SK-N-SH (cell line): ENCODE results near the gene PRDM15. TPM values are rescaled to one million over a fixed set of nuclear protein-coding genes. Genes with fewer than 3 reads are reported as not detected.

ENCODE experiments used
- CTCF ChIA-PET: fragments of 300-600, 350-600 bp; formaldehyde crosslinking; extraction: SDS; loops from one replicate; lab custom pipeline; 2021; lab: Yijun Ruan, JAX
- POLR2A ChIA-PET: fragments of 350-600 bp; sonication (Branson Sonifier 250); formaldehyde crosslinking; extraction: SDS; loops from one replicate; lab custom pipeline; 2020; ENCODE audit warnings: antibody characterized with exemption, inconsistent platforms; lab: Yijun Ruan, JAX
- DNase-seq: peaks from one replicate; pipeline ENCODE4 v3.0.0; 2012
- H2AFZ ChIP-seq: fragments of 200-600 bp; sonication (generic); 2 replicates; pipeline ENCODE4 v1.8.1; 2016; ENCODE audit warnings: antibody characterized with exemption, mild to moderate bottlenecking, low read depth
- H3F3A ChIP-seq: fragments of 200-600 bp; sonication (generic); replicated peaks from 2 replicates; pipeline ENCODE3; 2016; ENCODE audit warnings: antibody characterized with exemption, mild to moderate bottlenecking; ENCODE audit not compliant: insufficient read depth
- H3K27ac ChIP-seq, 2 experiments: fragments of 200-500 bp in 1 of 2; fragments of 200-600 bp in 1 of 2; sonication (Bioruptor generic) in 1 of 2; sonication (generic), shearing (Covaris generic) in 1 of 2; 2 replicates each; pipeline versions ENCODE4 v1.5.1 to v1.6.1; 2014 to 2016; ENCODE audit warnings: low read depth in 2 of 2, inconsistent platforms in 1 of 2, low read length in 1 of 2, mild to moderate bottlenecking in 1 of 2, mixed read lengths in 1 of 2
- H3K27me3 ChIP-seq: fragments of 200-600 bp; sonication (generic), shearing (Covaris generic); 2 replicates; pipeline ENCODE4 v1.6.1; 2016; ENCODE audit warnings: mixed run types; ENCODE audit not compliant: insufficient read depth
- H3K36me3 ChIP-seq, 2 experiments: fragments of 200-500 bp in 1 of 2; fragments of 200-600 bp in 1 of 2; sonication (Bioruptor generic) in 1 of 2; sonication (generic) in 1 of 2; replicated peaks in 1 of 2; 2 replicates each; pipeline versions ENCODE3 to v1.5.1; 2014 to 2016; ENCODE audit warnings: low read length in 1 of 2, mild to moderate bottlenecking in 1 of 2; ENCODE audit not compliant: insufficient read depth in 2 of 2, control insufficient read depth in 1 of 2
- H3K4me1 ChIP-seq, 2 experiments: fragments of 200-500 bp in 1 of 2; fragments of 200-600 bp in 1 of 2; sonication (Bioruptor generic) in 1 of 2; sonication (generic), shearing (Covaris generic) in 1 of 2; 2 replicates each; pipeline versions ENCODE4 v1.5.1 to v1.6.1; 2014 to 2016; ENCODE audit warnings: low read depth in 1 of 2, low read length in 1 of 2, mixed run types in 1 of 2; ENCODE audit not compliant: insufficient read depth in 2 of 2, control insufficient read depth in 1 of 2
- H3K4me2 ChIP-seq: fragments of 200-600 bp; sonication (generic), shearing (Covaris generic); 2 replicates; pipeline ENCODE4 v1.6.1; 2017; ENCODE audit warnings: mixed run types
- H3K4me3 ChIP-seq, 2 experiments: fragments of 200-500 bp in 1 of 2; fragments of 200-600 bp in 1 of 2; sonication (Bioruptor generic) in 1 of 2; sonication (generic), shearing (Covaris generic) in 1 of 2; 2 replicates each; pipeline versions ENCODE4 v1.5.1 to v1.8.1; 2014 to 2016; ENCODE audit warnings: low read depth in 2 of 2, inconsistent platforms in 1 of 2, low read length in 1 of 2, mild to moderate bottlenecking in 1 of 2, mixed read lengths in 1 of 2, moderate library complexity in 1 of 2
- H3K79me2 ChIP-seq: fragments of 200-600 bp; sonication (generic); 2 replicates; pipeline ENCODE4 v1.8.1; 2017; ENCODE audit warnings: mild to moderate bottlenecking; ENCODE audit not compliant: insufficient read depth
- H3K9ac ChIP-seq: fragments of 200-600 bp; sonication (generic); 2 replicates; pipeline ENCODE4 v1.6.1; 2017; ENCODE audit warnings: mixed run types
- H3K9me2 ChIP-seq: fragments of 200-600 bp; sonication (generic); 2 replicates; pipeline ENCODE4 v1.6.1; 2017; ENCODE audit warnings: mixed run types
- H3K9me3 ChIP-seq: fragments of 200-600 bp; sonication (generic); 2 replicates; pipeline ENCODE4 v1.6.1; 2017; ENCODE audit warnings: mixed run types, mild to moderate bottlenecking, moderate library complexity
- H4K20me1 ChIP-seq: fragments of 200-600 bp; sonication (generic); 2 replicates; pipeline ENCODE4 v1.6.1; 2017; ENCODE audit warnings: mild to moderate bottlenecking, mixed run types; ENCODE audit not compliant: insufficient read depth
- CHD2 ChIP-seq: fragments of 150-350 bp; IDR thresholded peaks from 2 replicates; pipeline ENCODE4 v1.6.1; 2018; ENCODE audit warnings: low read length; ENCODE audit not compliant: partially characterized antibody
- ELF1 ChIP-seq: IDR thresholded peaks from 2 replicates; pipeline ENCODE4 v1.4.0; 2012
- FOXM1 ChIP-seq: IDR thresholded peaks from 2 replicates; pipeline ENCODE4 v1.4.0; 2012; ENCODE audit warnings: low read depth, mild to moderate bottlenecking
- GABPA ChIP-seq: IDR thresholded peaks from 2 replicates; pipeline ENCODE4 v1.4.0; 2012; ENCODE audit warnings: low read depth, mild to moderate bottlenecking
- IRF3 ChIP-seq: fragments of 150-350 bp; IDR thresholded peaks from 2 replicates; pipeline ENCODE4 v1.6.1; 2016; ENCODE audit warnings: mild to moderate bottlenecking, low read depth, low read length
- MEF2A ChIP-seq: IDR thresholded peaks from 2 replicates; pipeline ENCODE4 v1.4.0; 2012; ENCODE audit warnings: low read depth, borderline replicate concordance
- MXI1 ChIP-seq: IDR thresholded peaks from 2 replicates; pipeline ENCODE4 v1.6.1; 2012; ENCODE audit warnings: mild to moderate bottlenecking, low read depth, low read length, improper control_type of control experiment
- PBX3 ChIP-seq: IDR thresholded peaks from 2 replicates; pipeline ENCODE4; 2012
- POLR2AphosphoS5 ChIP-seq: IDR thresholded peaks from 2 replicates; pipeline ENCODE4 v1.6.1; 2012; ENCODE audit warnings: low read depth, low read length
- SMC3 ChIP-seq: IDR thresholded peaks from 2 replicates; pipeline ENCODE4 v1.6.1; 2012; ENCODE audit warnings: low read depth, low read length, improper control_type of control experiment
- TAF1 ChIP-seq: IDR thresholded peaks from 2 replicates; pipeline ENCODE4 v1.6.1; 2012; ENCODE audit warnings: low read depth, mild to moderate bottlenecking, low read length, moderate library complexity, borderline replicate concordance
- TEAD4 ChIP-seq: IDR thresholded peaks from 2 replicates; pipeline ENCODE4 v1.4.0; 2012; ENCODE audit warnings: mild to moderate bottlenecking, borderline replicate concordance; ENCODE audit not compliant: insufficient read depth
- WGBS: methylation state at CpG from one replicate; pipeline ENCODE4 v1.1.6; 2017; ENCODE audit warnings: low lambda C conversion rate; 5-methylcytosine and 5-hydroxymethylcytosine counted together
- polyA plus RNA-seq, 3 experiments: library from polyadenylated mRNA; depleted of rRNA; stranded (reverse); fragments of >200 nt; gene quantifications; 2 replicates each; pipeline ENCODE4 v1.2.3, GENCODE V29; 2012
- TF ChIP-seq, protein P1 (sequence below): IDR thresholded peaks from 2 replicates; pipeline ENCODE4 v1.4.0; 2012; ENCODE audit warnings: low read depth, borderline replicate concordance

Gene PRDM15
- polyA plus RNA-seq, 1 of the 3 experiments (the other 2 are of a cell fraction): 7.0 TPM

DNA sequence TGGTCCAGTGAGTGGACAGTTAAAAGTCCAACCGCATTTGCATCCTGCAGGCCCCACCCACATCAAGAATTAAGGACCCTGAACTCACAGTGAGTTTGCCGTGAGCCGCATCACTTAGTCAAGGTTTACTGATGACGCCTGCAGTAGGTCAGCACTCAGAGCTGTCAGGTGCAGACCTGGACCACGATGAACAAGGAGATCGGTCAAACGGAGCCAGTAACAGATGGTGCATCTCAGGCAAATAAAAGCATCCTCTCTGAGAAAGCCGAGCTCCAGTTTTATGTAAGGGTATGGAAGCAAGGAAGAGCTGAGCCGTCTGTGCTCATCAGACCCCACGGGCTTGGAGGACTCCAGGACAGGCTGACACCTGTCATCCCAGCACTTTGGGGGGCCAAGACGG, 4.5 kb downstream of the PRDM15 start:
- Histone ChIP-seq H3K9me2 (no peaks in the 10 kb centered on the region), H2AFZ (no peak overlapping the region), H3K4me2 (no peak overlapping the region), H3K27ac (no peak overlapping the region), H3K79me2 (peaks cover 24% of the 10 kb centered on the region; the same call in 1 of the 2 replicates), H3K36me3 (no peaks in the 10 kb centered on the region), H3F3A (peaks cover 4% of the 10 kb centered on the region), H3K9me3 (no peaks in the 10 kb centered on the region), H3K9ac (no peak overlapping the region), H4K20me1 (no peaks in the 10 kb centered on the region), H3K4me3 (no peak overlapping the region), H3K4me1 (peaks cover 0 to 25% of the 10 kb centered on the region in 2 experiments; a peak in 3 of 4 replicates), H3K27me3 (no peaks in the 10 kb centered on the region)
- no peak for TF ChIP-seq CHD2
- TF ChIP-seq, protein P1, sequence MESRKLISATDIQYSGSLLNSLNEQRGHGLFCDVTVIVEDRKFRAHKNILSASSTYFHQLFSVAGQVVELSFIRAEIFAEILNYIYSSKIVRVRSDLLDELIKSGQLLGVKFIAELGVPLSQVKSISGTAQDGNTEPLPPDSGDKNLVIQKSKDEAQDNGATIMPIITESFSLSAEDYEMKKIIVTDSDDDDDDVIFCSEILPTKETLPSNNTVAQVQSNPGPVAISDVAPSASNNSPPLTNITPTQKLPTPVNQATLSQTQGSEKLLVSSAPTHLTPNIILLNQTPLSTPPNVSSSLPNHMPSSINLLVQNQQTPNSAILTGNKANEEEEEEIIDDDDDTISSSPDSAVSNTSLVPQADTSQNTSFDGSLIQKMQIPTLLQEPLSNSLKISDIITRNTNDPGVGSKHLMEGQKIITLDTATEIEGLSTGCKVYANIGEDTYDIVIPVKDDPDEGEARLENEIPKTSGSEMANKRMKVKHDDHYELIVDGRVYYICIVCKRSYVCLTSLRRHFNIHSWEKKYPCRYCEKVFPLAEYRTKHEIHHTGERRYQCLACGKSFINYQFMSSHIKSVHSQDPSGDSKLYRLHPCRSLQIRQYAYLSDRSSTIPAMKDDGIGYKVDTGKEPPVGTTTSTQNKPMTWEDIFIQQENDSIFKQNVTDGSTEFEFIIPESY: no peak
- TF ChIP-seq ELF1: no peak
- TF ChIP-seq IRF3: no peak
- TF ChIP-seq SMC3: no peak
- TF ChIP-seq MEF2A: no peak
- no peak for TF ChIP-seq GABPA
- TF ChIP-seq PBX3: no peak
- POLR2A ChIA-PET: no interaction called here
- CTCF ChIA-PET: no interaction called here
- WGBS: 81% methylated on average over 7 of the region's 11 CpGs
- no peak for DNase-seq

DNA sequence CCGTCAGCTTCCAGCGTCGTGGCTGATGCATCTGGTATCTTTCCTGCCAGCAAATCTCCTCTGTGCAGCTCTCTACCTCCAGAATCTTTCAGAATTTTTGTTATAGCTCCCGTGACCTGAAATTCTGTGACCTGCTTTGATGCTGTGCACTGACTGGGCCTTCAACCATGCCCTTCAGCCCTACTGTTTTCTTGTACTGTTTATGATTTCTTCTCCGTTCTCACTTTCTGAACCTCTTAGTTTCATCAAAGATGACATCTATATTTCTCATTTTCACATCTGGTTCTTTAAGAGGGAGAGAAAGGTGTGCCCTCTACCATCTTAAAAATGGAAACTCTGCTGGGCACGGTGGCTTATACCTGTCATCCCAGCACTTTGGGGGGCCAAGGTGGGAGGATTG, 5.7 kb downstream of the PRDM15 start:
- H3K4me3 ChIP-seq: no peak overlapping the region
- H3F3A ChIP-seq: peaks cover 4% of the 10 kb centered on the region
- no peak overlapping the region for H3K9ac ChIP-seq
- POLR2A ChIA-PET: no interaction called here
- H3K36me3 ChIP-seq: no peaks in the 10 kb centered on the region
- CTCF ChIA-PET: interaction anchor here (0.6 to 1.9 kb wide), 5 partner anchors 10 to 244 kb away, joined by 3 to 7 read pairs (median 3); no protein-coding TSS in a partner anchor
- no peak overlapping the region for H3K4me2 ChIP-seq
- 100% methylated on average over 6 of the region's 6 CpGs for WGBS
- H3K9me2 ChIP-seq: no peaks in the 10 kb centered on the region
- H3K27me3 ChIP-seq: no peaks in the 10 kb centered on the region
- no peaks in the 10 kb centered on the region for H4K20me1 ChIP-seq
- no peak overlapping the region for H3K27ac ChIP-seq
- TF ChIP-seq ELF1 (no peak), POLR2AphosphoS5 (no peak), MXI1 (no peak), MEF2A (no peak), TAF1 (no peak), TEAD4 (no peak), FOXM1 (no peak)
- H2AFZ ChIP-seq: no peak overlapping the region
- H3K79me2 ChIP-seq: peaks cover 23% of the 10 kb centered on the region; the same call in 1 of the 2 replicates
- H3K9me3 ChIP-seq: no peaks in the 10 kb centered on the region
- no peak for DNase-seq
- peaks cover 0 to 25% of the 10 kb centered on the region in 2 experiments; a peak in 3 of 4 replicates for H3K4me1 ChIP-seq
